Measurements from ENCODE around the gene LCN15. TPM values are rescaled to one million over a fixed set of nuclear protein-coding genes. Genes with fewer than 3 reads are reported as not detected.

LCN15 gene
- total and polyA plus RNA-seq, 2 of the 13 experiments (the other 11 are each of a cell fraction or from before 2014, with no cell fraction given) = 1.3 to 53.7 TPM

DNA sequence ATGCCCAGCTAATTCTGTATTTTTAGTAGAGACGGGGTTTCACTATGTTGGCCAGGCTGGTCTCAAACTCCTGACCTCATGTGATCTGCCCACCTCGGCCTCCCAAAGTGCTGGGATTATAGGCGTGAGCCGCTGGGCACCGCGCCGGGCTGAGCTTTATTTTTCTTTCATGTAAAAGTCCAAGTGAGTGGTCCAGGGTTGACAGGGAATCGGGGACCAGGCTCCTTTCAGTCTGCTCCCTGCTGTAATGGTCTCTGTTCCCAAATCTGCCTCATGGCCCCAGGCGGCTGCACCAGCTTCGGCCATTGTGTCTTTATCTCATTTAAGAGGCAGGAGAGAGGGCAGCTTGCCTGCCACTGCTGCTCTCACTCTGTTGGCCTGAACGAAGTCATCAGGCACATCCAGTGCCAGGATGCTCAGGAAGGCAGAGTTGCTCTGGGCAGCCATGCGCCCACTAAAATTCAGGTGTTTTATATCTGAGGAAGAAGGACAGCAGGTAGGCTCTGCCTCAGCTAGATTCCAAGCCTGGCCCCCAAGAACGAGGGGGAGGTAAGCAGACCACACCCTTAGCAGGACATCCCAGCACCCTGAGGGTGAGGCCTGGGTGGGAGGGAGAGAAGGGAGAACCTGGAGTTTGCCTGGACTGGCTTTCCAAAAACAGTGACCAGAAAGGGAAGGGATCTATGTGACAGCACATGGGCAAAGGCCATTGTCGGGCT is 30.1 kb upstream of the LCN15 start (continued):
- TF ChIP-seq ZNF264 (CRISPR knock-in tag; IDR thresholded peaks at IDR 0.05) (no peak), MTA1 (CRISPR knock-in tag; IDR thresholded peaks at IDR 0.05; ENCODE audit: borderline replicate concordance) (no peak), ZNF530 (CRISPR knock-in tag; IDR thresholded peaks at IDR 0.05; ENCODE audit: low read depth) (no peak), ESRRA (CRISPR knock-in tag; IDR thresholded peaks at IDR 0.05; ENCODE audit: low read depth) (no peak), ZFYVE20 (CRISPR knock-in tag; IDR thresholded peaks at IDR 0.05; ENCODE audit: borderline replicate concordance, low read depth) (no peak), TRIM24 (CRISPR knock-in tag; IDR thresholded peaks at IDR 0.05) (no peak), NR3C1 (CRISPR knock-in tag; IDR thresholded peaks at IDR 0.05) (no peak), SMYD3 (CRISPR knock-in tag; IDR thresholded peaks at IDR 0.05) (no peak), ZNF550 (CRISPR knock-in tag; IDR thresholded peaks at IDR 0.05; ENCODE audit: borderline replicate concordance) (no peak), CENPT (CRISPR knock-in tag; IDR thresholded peaks at IDR 0.05; ENCODE audit: low read depth) (no peak), FOXJ3 (CRISPR knock-in tag; IDR thresholded peaks at IDR 0.05; ENCODE audit: borderline replicate concordance) (no peak), REL (CRISPR knock-in tag; conservative IDR thresholded peaks at IDR 0.05) (no peak), ZNF776 (CRISPR knock-in tag; IDR thresholded peaks at IDR 0.05) (no peak), ZNF546 (CRISPR knock-in tag; conservative IDR thresholded peaks at IDR 0.05) (no peak; the same call in 1 of the 2 replicates), STAT5B (CRISPR knock-in tag; IDR thresholded peaks at IDR 0.05) (no peak), JUNB (CRISPR knock-in tag; IDR thresholded peaks at IDR 0.05; ENCODE audit: borderline replicate concordance) (no peak)
- TF ChIP-seq, protein P1, sequence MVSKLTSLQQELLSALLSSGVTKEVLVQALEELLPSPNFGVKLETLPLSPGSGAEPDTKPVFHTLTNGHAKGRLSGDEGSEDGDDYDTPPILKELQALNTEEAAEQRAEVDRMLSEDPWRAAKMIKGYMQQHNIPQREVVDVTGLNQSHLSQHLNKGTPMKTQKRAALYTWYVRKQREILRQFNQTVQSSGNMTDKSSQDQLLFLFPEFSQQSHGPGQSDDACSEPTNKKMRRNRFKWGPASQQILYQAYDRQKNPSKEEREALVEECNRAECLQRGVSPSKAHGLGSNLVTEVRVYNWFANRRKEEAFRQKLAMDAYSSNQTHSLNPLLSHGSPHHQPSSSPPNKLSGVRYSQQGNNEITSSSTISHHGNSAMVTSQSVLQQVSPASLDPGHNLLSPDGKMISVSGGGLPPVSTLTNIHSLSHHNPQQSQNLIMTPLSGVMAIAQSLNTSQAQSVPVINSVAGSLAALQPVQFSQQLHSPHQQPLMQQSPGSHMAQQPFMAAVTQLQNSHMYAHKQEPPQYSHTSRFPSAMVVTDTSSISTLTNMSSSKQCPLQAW (CRISPR knock-in tag; IDR thresholded peaks at IDR 0.05) = no peak
- TF ChIP-seq, protein P2, sequence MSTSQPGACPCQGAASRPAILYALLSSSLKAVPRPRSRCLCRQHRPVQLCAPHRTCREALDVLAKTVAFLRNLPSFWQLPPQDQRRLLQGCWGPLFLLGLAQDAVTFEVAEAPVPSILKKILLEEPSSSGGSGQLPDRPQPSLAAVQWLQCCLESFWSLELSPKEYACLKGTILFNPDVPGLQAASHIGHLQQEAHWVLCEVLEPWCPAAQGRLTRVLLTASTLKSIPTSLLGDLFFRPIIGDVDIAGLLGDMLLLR (CRISPR knock-in tag; IDR thresholded peaks at IDR 0.05) = no peak
- TF ChIP-seq, protein P3, sequence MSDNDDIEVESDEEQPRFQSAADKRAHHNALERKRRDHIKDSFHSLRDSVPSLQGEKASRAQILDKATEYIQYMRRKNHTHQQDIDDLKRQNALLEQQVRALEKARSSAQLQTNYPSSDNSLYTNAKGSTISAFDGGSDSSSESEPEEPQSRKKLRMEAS (IDR thresholded peaks at IDR 0.05) = no peak
- TF ChIP-seq, protein P4, sequence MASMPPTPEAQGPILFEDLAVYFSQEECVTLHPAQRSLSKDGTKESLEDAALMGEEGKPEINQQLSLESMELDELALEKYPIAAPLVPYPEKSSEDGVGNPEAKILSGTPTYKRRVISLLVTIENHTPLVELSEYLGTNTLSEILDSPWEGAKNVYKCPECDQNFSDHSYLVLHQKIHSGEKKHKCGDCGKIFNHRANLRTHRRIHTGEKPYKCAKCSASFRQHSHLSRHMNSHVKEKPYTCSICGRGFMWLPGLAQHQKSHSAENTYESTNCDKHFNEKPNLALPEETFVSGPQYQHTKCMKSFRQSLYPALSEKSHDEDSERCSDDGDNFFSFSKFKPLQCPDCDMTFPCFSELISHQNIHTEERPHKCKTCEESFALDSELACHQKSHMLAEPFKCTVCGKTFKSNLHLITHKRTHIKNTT (CRISPR knock-in tag; IDR thresholded peaks at IDR 0.05) = no peak
